ENCODE results near the gene UGT2B15. TPM values are rescaled to one million over a fixed set of nuclear protein-coding genes. Genes with fewer than 3 reads are reported as not detected.
"Not testable (repeated sequence)": the region's sequence is repeated elsewhere in the genome, so short reads cannot be mapped to it uniquely, and the experiment has no call there.

The UGT2B15 gene
- not detected for total RNA-seq
- 1 to 10 TPM in 2 of 6 donors, under 1 TPM in 4; 0.34 to 1.9 (median 0.69) TPM for polyA plus RNA-seq (ENCODE audit: insufficient read length in 6 of 6)
- long read RNA-seq, donor 1: 0 reads
- long read RNA-seq, donor 2: 0 reads
- long read RNA-seq, donor 3: 0 reads
- long read RNA-seq, donor 4: 0 reads
- long read RNA-seq, donor 5, partial matches to known transcripts: 0 of 1 reads
- long read RNA-seq, donor 5, other reads (novel, unspliced or antisense): 0 of 1 reads
- long read RNA-seq, donor 6: 0 reads
- long read RNA-seq, donor 7: 0 reads
- long read RNA-seq, donor 8: 0 reads
- long read RNA-seq, donor 9: 0 reads
- long read RNA-seq, donor 10: 0 reads
- long read RNA-seq, donor 11: 0 reads
- long read RNA-seq, donor 12: 0 reads

GRCh38 chr4:68670479-68670939 lies at the start of gene UGT2B15:
Gene UGT2B15, minus strand, starts transcription at chr4:68670652. Its CDS starts 34 bp downstream, at chr4:68670618.
- DNase-seq; ATAC-seq; H3K36me3 ChIP-seq; H3K4me3 ChIP-seq; intact Hi-C loops (cut with DNase I); H3K27ac ChIP-seq; H3K4me1 ChIP-seq; H3K27me3 ChIP-seq; H3K9me3 ChIP-seq: not testable (repeated sequence)

DNA sequence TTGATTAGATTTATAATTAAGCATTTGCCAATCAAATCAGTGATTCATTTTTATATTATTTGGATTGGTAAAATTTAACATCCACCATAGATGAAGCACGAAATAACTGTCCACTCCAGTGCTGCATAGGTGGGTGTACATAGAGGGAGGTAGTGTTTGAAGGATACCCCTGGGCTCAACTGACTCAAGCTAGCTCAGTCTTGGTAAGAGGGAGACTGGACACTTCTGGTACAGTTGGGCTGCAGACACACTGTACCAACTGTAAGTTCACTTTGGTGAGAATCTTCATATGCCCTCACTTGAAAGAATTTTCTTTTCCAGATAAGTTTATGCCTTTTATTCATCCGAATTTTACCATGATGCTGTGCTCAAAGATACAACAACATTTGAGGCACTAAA lies 48.6 kb upstream of the UGT2B15 start:
- H3K27me3 ChIP-seq: no peaks in the 10 kb centered on the region
- H3K36me3 ChIP-seq: no peaks in the 10 kb centered on the region
- H3K27ac ChIP-seq: no peak overlapping the region
- DNase-seq (no peak), ATAC-seq (no peak)
- no peaks in the 10 kb centered on the region for H3K9me3 ChIP-seq
- TF ChIP-seq, protein P1, sequence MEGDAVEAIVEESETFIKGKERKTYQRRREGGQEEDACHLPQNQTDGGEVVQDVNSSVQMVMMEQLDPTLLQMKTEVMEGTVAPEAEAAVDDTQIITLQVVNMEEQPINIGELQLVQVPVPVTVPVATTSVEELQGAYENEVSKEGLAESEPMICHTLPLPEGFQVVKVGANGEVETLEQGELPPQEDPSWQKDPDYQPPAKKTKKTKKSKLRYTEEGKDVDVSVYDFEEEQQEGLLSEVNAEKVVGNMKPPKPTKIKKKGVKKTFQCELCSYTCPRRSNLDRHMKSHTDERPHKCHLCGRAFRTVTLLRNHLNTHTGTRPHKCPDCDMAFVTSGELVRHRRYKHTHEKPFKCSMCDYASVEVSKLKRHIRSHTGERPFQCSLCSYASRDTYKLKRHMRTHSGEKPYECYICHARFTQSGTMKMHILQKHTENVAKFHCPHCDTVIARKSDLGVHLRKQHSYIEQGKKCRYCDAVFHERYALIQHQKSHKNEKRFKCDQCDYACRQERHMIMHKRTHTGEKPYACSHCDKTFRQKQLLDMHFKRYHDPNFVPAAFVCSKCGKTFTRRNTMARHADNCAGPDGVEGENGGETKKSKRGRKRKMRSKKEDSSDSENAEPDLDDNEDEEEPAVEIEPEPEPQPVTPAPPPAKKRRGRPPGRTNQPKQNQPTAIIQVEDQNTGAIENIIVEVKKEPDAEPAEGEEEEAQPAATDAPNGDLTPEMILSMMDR (IDR thresholded peaks at IDR 0.05): no peak
- no peak overlapping the region for H3K4me3 ChIP-seq
- intact Hi-C loops (cut with DNase I): no loop called here
- no peaks in the 10 kb centered on the region for H3K4me1 ChIP-seq

GRCh38 chr4:68718447-68719074 lies 48.1 kb upstream of the UGT2B15 start:
- no peaks in the 10 kb centered on the region for H3K27me3 ChIP-seq
- TF ChIP-seq, protein P1 (IDR thresholded peaks at IDR 0.05): no peak
- H3K4me3 ChIP-seq: no peak overlapping the region
- DNase-seq (no peak), ATAC-seq (no peak)
- H3K9me3 ChIP-seq: no peaks in the 10 kb centered on the region
- intact Hi-C loops (cut with DNase I): no loop called here
- no peaks in the 10 kb centered on the region for H3K4me1 ChIP-seq
- no peak overlapping the region for H3K27ac ChIP-seq
- H3K36me3 ChIP-seq: no peaks in the 10 kb centered on the region

GRCh38 chr4:68717999-68718398 lies 47.5 kb upstream of the UGT2B15 start:
- TF ChIP-seq, protein P1 (IDR thresholded peaks at IDR 0.05): no peak
- intact Hi-C loops (cut with DNase I): no loop called here
- no peaks in the 10 kb centered on the region for H3K27me3 ChIP-seq
- no peaks in the 10 kb centered on the region for H3K4me1 ChIP-seq
- ATAC-seq (no peak), DNase-seq (no peak)
- H3K27ac ChIP-seq: no peak overlapping the region
- no peaks in the 10 kb centered on the region for H3K9me3 ChIP-seq
- H3K36me3 ChIP-seq: no peaks in the 10 kb centered on the region
- H3K4me3 ChIP-seq: no peak overlapping the region

DNA sequence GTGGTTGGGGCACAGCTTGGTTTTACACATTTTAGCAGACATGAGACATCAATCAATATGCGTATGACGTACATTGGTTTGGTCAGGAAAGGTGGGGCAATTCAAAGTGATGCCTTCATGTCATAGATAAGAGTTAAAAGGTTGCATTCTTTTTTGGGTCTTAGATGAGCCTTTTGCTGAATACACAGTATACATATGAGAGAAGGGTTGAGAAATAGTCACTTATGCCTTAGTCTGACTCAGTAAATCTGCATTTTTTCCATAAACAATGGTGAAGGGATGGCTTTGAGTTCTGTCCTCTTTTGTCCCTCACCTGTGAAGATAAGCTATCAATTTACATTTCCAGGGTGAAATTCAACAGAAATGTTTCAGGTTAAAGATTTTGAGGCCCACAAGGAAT lies 43.9 kb upstream of the UGT2B15 start:
- Histone ChIP-seq H3K27ac (no peak overlapping the region), H3K4me3 (no peak overlapping the region), H3K27me3 (no peaks in the 10 kb centered on the region), H3K36me3 (no peaks in the 10 kb centered on the region), H3K4me1 (no peaks in the 10 kb centered on the region), H3K9me3 (no peaks in the 10 kb centered on the region)
- DNase-seq (no peak), ATAC-seq (no peak)
- TF ChIP-seq, protein P1 (IDR thresholded peaks at IDR 0.05): no peak
- intact Hi-C loops (cut with DNase I): no loop called here

Data from left lung (tissue), 14 donors.